Spleen (tissue), 7 donors: ENCODE measurements around the gene ATF4.

Experiments used
- POLR2A ChIP-seq, 3 donors: fragments of 450-650 bp; IDR thresholded peaks; one replicate each; pipeline ENCODE4 v1.5.1; 2017; ENCODE audit warnings: antibody characterized with exemption in 3 of 3, mild to moderate bottlenecking in 1 of 3
- POLR2AphosphoS5 ChIP-seq, 3 donors: sonication (generic); formaldehyde crosslinking; IDR thresholded peaks; one replicate each; pipeline ENCODE4 v1.5.1; 2017; ENCODE audit warnings: antibody characterized with exemption in 3 of 3
- TF ChIP-seq, protein P1 (sequence below), 11 experiments: fragments of 200-600 bp in 7 of 11; fragments of 450-650 bp in 4 of 11; sonication (generic) in 4 of 11; IDR thresholded peaks in 8 of 11; conservative IDR thresholded peaks in 3 of 11; 1 replicate in 7 of 11; 2 replicates in 4 of 11; pipeline versions ENCODE4 v1.4.0 to v1.8.0; 2016 to 2021; ENCODE audit warnings: antibody characterized with exemption in 11 of 11, inconsistent platforms in 4 of 11, mild to moderate bottlenecking in 1 of 11
- donor health status: DM: no; HTN: no; CAD: no; lungs with moderate emphysema.
- donor health status: DM: no; HTN: no; CAD: no.
- donor health status: DM: no; HTN: no; CAD: no.

DNA sequence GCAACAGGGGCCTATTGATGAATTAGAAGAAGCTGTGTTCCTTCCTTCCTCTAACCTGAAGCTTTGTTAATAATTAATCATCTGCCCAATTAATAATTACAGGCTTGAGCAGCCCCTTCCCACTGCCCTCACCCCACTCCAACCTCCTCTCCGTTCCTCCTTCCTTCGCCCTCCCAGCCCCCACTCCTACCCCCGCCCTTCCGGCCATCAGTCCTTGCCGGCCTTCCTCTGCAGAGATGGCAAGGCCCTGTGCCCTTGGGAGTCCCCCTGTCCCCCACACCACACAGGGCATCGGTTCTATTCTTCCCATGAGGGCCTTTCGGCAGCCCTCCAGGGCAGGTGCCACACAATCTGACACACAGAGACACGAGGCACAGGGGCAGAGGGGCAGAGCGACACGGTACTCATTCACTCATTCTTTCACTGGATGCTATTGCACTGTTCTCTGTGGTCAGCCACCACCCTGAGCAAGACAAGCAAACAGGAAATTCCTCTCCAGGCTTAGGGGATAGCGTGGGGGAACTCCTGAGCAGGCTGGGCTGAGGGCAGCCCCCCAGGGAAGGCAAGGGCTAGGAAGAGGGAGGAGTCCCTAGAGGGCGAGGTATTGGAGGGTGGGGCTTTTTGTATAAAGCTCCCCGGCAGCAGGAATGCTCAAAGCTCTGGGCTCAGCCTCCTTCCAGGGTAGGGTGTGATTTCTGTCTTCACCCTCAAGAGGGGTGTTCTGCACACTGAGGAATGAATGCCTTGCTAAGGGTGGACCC, 48.8 kb upstream of the ATF4 start:
- TF ChIP-seq, protein P1, sequence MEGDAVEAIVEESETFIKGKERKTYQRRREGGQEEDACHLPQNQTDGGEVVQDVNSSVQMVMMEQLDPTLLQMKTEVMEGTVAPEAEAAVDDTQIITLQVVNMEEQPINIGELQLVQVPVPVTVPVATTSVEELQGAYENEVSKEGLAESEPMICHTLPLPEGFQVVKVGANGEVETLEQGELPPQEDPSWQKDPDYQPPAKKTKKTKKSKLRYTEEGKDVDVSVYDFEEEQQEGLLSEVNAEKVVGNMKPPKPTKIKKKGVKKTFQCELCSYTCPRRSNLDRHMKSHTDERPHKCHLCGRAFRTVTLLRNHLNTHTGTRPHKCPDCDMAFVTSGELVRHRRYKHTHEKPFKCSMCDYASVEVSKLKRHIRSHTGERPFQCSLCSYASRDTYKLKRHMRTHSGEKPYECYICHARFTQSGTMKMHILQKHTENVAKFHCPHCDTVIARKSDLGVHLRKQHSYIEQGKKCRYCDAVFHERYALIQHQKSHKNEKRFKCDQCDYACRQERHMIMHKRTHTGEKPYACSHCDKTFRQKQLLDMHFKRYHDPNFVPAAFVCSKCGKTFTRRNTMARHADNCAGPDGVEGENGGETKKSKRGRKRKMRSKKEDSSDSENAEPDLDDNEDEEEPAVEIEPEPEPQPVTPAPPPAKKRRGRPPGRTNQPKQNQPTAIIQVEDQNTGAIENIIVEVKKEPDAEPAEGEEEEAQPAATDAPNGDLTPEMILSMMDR (IDR thresholded peaks at IDR 0.05 in 8 of 11, conservative IDR thresholded peaks at IDR 0.05 in 3 of 11) = no peak
- TF ChIP-seq POLR2A (IDR thresholded peaks at IDR 0.05) (no peak), POLR2AphosphoS5 (IDR thresholded peaks at IDR 0.05) (peak in 2 of 3 donors; percentile 41 to 52)
